GM19193 (cell line): Measurements from ENCODE around the gene USP43.

Experiments used
- POLR2A ChIP-seq: IDR thresholded peaks from 4 replicates; pipeline ENCODE4 v1.6.1; 2011; ENCODE audit not compliant: insufficient read depth, insufficient read length; ENCODE audit errors: extremely low read depth

Gene USP43, protein sequence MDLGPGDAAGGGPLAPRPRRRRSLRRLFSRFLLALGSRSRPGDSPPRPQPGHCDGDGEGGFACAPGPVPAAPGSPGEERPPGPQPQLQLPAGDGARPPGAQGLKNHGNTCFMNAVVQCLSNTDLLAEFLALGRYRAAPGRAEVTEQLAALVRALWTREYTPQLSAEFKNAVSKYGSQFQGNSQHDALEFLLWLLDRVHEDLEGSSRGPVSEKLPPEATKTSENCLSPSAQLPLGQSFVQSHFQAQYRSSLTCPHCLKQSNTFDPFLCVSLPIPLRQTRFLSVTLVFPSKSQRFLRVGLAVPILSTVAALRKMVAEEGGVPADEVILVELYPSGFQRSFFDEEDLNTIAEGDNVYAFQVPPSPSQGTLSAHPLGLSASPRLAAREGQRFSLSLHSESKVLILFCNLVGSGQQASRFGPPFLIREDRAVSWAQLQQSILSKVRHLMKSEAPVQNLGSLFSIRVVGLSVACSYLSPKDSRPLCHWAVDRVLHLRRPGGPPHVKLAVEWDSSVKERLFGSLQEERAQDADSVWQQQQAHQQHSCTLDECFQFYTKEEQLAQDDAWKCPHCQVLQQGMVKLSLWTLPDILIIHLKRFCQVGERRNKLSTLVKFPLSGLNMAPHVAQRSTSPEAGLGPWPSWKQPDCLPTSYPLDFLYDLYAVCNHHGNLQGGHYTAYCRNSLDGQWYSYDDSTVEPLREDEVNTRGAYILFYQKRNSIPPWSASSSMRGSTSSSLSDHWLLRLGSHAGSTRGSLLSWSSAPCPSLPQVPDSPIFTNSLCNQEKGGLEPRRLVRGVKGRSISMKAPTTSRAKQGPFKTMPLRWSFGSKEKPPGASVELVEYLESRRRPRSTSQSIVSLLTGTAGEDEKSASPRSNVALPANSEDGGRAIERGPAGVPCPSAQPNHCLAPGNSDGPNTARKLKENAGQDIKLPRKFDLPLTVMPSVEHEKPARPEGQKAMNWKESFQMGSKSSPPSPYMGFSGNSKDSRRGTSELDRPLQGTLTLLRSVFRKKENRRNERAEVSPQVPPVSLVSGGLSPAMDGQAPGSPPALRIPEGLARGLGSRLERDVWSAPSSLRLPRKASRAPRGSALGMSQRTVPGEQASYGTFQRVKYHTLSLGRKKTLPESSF

DNA sequence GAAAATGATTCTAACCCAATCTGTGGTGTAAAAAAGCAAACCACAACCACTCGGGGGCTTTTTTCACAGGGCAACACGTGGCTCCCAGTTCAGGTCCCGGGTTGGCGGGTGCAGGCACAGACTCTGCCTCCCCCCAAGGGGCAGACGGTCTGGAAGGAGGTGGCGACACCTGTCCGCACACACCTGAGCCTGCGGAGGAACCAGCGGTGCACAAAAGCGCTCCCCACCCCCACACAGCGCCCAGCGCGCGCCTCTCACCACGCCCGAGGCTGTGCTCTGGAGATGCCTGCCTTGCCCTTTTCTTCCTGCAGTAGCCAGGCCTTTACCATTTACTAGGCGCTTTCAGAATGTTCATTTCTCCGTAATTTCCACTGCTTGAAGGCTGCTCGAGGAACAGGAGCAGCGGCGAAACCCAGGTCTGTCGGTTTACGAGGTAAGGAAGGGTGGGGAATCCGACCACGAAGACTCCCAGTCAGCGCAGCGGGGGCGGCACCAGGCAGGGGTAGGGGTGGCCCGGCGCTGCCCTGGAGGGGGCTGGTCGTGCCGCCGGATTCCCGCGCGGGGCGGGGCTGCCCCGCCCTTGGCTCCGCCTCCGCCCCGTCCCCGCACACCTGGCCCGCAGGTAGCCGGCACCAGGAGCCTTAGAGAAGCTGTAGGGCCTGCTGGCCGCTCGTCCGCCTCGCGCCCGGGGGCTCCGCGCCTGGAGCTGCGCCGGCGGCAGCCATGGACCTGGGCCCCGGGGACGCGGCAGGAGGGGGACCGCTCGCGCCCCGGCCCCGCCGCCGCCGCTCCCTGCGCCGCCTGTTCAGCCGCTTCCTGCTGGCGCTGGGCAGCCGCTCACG, at the start of gene USP43:
Gene USP43 (plus strand): TSS at position 608 of the 842 bp plus-strand sequence. CDS start 116 bp downstream, at position 724.
- TF ChIP-seq POLR2A, result no peak

DNA sequence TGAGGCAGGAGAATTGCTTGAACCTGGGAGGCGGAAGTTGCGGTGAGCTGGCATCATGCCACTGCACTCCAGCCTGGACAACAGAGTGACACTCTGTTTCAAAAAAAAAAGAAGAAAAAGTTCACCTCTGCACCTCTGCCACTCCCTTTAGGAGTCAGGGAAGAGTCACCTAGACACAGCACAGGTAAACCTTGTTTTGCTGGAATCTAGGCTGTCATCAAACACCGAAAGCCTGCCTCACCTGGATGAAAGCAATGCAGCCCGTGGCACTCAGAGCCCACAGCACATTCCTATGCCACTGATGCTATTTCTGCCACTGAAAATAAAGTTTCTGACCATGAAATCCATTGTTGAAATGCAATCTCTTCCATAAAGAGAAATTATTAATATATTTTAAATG, 46.7 kb upstream of the USP43 start:
- no peak for TF ChIP-seq POLR2A

DNA sequence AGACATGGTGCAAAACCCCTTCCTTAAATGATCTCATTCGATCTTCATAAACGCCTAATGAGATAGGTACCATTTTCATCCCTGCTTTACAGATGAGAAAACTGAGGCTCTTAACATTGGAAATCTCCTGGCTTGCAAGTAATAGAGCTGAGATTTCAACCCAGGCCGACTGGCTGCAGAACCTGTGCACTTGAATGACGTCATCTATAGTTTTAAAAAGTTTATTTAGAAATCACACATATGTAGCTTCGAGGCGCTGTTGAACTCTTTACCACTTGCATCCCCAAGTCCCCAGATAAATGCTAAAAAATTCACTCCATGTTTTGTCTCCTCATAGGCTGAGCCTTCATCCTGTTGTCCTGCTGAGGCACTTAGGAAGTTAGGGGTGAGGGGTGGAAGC, 38.9 kb upstream of the USP43 start:
- no peak for TF ChIP-seq POLR2A

DNA sequence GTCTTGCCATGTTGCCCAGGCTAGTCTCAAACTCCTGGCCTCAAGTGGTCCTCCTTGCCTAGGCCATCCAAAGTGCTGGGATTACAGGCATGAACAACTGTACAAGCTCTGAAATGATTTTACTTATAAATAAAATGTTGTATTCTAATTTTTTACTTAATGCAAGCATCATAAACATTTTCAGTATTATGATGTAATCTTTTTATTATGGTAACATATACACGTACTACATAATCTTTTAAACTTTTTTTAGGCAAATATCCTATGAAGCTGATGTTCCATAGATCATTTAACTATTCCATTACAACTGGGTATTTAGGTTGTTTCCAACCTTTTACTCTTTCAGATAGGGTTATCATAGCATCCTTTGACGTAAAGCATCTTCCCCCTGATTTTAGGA, 33.8 kb upstream of the USP43 start:
- TF ChIP-seq POLR2A, result no peak

DNA sequence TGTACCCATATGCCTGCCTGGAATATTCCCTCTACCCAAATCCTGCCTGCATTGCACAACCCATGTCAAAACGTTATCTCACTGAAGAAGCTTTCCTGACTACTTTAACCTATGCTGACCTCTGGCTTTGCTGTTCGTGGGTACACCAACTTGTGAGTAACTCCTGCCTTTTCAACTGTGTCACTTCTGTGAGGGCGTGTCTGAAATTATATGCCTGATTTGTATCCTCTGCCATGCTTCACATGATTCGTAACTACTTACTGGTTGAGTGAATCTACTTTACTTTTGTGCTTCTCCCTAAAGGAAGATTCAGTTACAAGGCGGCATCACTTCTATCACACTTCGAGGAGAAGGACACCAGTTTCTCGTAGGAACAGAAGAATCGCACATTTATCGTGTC, 33.3 kb upstream of the USP43 start:
- TF ChIP-seq POLR2A, result no peak

DNA sequence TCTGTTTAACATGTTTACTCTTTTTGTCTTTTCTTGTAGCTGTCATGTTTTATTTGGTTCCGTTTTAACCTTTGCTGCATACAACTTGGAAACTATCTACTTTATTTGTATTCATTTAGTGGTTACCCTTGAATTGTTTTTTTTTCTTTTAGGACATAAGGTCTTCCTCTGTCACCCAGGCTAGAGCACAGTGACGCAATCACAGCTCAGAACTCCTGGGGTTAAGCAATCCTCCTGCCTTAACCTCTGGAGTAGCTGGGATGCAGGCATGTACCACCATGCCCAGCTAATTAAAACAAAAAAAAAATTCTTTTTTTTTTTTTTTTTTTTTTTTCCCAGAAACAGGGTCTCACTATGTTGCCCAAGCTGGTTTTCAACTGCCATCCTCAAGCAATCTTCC, 29.8 kb upstream of the USP43 start:
- no peak for TF ChIP-seq POLR2A

DNA sequence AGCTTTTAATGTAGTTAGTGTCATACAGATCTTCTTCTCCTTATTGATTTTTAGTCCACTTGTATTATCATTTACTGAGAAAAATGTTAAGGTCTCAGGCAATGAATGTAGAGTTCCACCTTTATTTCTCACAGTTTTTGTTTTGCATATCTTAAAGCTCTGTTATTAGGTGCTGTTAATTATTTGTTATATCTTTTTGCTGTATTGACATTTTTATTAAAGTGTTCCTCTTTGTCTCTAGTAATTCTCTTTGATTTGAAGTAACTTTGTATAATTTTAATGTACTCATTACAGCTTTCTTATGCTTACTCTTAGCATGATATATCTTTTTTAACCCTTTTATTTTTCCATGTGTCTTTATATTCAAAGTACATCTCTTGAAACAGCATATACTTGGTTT, 22.4 kb upstream of the USP43 start:
- no peak for TF ChIP-seq POLR2A

DNA sequence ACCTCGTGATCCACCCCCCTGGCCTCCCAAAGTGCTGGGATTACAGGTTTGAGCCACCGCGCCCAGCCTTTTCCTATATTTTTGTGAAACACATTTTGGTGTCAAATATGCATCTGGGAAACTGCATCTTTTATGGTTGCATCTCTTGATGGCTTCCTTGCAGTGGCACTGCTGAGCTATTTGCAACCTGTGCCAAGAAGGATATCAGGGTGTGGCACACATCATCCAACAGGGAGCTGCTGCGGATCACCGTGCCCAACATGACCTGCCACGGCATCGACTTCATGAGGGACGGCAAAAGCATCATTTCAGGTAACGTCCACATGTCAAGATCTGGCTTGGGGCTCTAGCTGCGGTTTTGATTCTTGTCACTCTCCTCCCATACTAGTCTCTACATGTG, 16.8 kb upstream of the USP43 start:
- no peak for TF ChIP-seq POLR2A

DNA sequence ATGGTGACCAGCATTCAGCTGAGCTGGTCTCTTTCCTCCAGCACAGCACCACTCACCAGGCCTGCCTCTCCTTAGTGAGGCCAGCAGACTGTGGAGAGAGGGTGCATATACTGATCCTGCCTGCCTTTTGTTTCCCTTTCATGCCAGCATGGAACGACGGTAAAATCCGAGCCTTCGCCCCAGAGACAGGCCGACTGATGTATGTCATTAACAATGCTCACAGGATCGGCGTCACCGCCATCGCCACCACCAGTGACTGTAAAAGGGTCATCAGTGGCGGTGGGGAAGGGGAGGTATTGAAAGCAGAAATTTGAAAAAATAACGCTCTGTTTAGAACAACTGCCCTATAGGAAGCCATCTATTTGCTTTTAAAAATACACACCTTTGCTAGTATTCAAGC, 12.6 kb upstream of the USP43 start:
- no peak for TF ChIP-seq POLR2A

DNA sequence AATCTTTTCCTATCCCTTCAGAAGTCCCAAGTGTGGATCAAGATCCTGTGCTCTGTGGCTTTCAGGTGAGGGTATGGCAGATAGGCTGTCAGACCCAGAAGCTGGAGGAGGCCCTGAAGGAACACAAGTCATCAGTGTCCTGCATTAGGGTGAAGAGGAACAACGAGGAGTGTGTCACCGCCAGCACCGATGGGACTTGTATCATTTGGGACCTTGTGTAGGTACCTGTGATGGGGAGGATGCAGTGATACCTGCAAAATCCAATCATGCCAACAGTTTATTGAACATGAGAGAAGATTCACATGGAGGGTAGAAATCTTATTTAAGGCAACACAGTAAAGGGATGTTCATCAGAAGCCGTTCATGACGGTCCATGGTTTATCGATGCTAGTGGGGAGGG, 10.0 kb upstream of the USP43 start:
- TF ChIP-seq POLR2A, result no peak

DNA sequence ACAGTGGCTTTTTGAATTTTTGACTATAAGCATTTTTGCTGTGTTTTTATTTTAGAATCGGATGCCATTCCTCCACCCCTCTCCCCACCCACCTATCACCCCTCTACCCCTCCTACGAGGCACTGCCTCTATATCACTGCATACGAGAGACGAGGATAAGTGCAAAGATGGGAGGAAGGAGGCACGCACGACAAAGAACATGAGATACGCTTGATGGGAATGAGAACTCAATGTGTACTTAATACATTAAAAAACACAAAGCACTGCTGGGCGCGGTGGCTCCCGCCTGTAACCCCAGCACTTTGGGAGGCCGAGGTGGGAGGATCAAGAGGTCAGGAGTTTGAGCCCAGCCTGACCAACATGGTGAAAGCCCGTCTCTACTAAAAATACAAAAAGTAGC, 8.8 kb upstream of the USP43 start:
- no peak for TF ChIP-seq POLR2A

DNA sequence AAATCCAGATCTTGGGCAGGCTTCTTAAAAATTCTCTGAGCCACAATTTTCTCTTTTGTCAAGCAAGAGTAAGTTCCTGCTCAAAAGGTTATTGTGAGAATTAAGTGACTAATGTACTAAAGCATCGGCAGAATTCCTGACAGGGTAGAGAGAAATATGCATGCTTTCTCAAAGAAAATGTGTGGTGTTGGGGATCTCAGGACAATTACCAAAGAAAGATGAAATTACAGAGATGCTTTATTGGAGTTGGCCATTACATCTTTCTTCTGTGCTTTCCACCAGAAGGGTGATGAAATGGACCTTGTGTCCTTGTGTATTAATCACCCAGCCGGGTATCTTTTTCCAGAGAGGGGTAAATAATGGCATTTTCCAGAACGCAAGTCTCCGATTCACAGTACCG, 1.7 kb upstream of the USP43 start:
- no peak for TF ChIP-seq POLR2A

DNA sequence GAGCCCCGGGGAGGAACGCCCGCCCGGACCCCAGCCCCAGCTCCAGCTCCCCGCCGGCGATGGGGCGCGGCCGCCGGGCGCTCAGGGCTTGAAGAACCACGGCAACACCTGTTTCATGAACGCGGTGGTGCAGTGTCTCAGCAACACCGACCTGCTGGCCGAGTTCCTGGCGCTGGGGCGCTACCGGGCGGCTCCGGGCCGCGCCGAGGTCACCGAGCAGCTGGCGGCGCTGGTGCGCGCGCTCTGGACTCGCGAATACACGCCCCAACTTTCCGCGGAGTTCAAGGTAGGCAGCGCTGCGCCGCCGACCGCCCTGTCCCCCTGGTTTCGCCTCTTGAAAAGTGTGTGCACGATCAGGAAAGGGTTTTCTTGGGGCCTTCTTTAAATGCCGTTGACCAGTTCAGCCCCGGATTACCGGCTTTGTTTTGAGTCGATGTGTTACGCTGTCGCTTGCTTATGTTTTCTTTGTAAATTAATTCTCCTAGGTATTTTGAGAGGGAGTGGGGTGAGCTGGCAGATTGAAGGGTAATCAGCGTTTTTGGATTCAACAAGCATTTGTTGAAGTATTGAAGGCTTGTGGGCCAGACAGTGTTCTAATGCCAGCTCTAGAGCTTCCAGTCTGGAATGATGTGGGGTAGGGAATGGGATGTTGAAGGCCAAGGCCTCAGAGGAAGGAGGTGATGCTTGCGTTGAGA, 681 bp downstream of the USP43 start:
- TF ChIP-seq POLR2A, result no peak

DNA sequence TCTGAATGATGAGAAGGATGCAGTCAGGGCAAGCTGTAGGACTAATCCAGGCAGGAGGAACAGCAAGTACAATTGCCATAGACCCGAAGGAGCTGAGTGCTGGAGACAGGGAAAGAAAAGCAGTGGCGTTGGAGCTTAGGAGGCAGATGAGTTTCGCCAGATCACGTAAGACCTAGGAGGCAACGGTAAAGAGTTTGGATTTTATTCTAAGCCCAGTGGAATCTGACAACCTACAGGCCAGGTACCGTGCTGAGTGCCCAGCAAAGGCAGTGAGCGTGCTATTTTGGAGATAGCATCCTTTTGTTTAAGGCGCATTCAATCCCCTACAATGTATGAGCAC, 1.2 kb downstream of the USP43 start:
- no peak for TF ChIP-seq POLR2A
